GM19025 (cell line): ENCODE measurements around the gene CTBS.
A peak's percentile ranks its signal among the peaks of the same experiment; 100 is the strongest.
"Not testable (repeated sequence)": the region's sequence is repeated elsewhere in the genome, so short reads cannot be mapped to it uniquely, and the experiment has no call there.

Source experiments
- ATAC-seq: cut with Tn5 transposase; IDR thresholded peaks from one replicate; pipeline ENCODE4 v1.9.1; 2021; ENCODE audit warnings: mild to moderate bottlenecking, low read depth, moderate library complexity; ENCODE audit not compliant: unreplicated experiment

The CTBS gene

DNA sequence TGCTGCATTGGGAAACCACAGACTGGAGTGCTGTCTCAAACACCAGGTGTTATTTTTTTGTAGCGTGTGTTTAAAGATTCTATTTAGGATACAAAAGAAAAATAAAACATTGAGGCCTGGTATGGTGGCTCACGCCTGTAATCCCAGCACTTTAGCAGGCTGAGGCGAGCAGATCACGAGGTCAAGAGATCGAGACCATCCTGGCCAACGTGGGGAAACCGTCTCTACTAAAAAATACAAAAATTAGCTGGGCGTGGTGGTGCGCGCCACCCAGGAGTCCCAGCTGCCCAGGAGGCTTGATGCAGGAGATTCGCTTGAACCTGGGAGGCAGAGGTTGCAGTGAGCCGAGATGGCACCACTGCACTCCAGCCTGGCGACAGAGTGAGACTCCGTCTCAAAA is 66.4 kb downstream of the CTBS start:
- ATAC-seq = not testable (repeated sequence)

DNA sequence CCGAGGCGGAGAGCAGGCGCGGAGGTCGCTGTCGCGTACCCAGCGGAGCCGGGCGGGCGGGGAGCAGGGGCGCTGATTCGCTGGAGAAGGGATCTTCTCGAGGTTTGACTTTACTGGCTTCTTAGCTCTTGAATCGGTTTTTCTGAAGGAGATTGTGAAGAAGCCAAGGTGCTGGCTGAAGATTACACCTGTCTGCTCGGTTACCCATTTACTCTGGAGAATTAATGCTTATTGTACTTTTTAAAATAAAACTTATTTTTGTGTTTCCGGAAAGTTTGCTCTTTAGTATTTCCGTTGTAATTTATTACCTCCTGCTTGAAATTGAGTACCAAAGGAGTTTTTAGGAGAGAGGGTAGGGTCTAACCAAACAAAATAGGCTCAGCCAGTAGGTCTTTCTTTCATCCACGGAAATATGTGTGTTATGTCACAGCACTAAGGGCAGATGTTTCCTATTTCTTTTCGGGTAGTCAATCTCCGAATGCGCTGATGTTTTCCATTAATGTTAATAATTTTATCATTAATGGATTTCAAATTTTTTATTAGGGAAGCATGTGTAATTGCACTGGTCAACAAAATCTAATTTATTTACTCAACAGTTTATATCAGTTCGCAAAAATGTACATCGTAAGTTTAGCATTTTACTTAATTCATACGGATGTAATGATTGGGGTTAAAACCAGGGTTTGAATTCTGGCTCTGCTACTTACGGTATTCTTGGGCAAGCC is 67.3 kb downstream of the CTBS start:
- no peak for ATAC-seq

DNA sequence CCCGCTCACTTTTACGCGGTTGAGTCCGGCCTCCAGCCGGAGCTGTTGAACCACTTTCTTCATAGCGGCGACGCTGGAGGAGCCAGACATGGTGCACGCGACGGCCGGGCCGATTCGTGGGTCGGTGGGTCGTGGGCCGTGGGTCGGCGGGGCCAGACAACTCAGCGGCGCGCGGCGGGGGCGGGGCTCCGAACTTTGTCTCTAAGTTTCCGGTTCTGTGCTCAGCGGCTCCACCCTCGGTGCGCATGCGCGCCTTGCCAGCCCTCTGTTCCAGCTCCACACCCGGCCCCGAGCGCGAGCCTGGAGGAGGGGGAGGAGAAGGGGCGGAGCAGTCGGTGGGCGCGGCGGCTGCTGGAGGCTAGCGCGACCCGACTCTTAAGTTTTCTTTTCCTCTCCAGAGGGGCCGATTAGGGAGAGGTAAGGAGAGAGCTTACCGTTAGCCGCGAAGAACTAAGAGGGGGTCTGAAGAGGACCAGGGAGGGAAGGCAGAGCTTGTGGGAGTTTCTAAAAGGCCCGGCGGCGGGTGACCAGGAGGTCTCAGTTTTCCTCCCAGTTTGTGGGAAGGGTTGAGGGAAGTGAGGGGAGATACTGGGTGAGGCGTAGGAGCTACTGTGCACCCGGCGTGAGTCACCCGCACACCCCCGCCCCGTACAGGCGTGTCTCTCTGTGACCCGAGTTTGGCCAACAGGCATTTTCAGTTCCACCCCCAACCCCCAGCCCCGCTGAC is 68.1 kb downstream of the CTBS start, which contains the start of the genes GNG5 and SPATA1:
GNG5 (minus strand) TSS at position 580 of the 727 bp plus-strand sequence; CDS start at position 90, 490 bp downstream.
SPATA1 (plus strand) TSS at position 385 of the 727 bp plus-strand sequence. CDS start 9,974 bp downstream, outside the sequence.
- peak; percentile 75 for ATAC-seq

DNA sequence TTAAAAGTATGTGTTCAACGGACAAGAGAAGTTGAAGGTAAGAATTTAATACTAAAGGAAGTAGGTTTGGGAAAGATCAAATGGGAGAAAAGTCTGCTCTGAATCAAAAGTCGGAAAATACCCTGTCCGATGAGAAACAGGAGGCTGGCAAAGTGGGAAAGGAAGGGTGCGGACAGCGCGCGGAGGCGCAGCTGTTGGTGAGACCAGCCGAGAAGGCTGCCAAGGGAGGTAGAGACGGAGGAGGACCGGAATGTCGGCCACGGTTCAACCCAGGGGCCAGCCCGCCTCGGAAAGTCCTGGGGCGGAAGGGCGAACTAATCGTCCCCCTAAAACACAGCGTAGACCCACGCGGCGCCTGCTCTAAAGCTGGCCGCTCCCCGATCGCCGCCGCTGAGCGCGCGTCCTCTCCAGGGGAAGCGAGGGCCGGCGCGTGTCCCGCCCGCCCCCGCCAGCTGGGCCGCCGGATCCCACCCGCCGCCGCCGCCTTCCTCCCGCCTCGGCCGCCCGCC is 68.7 kb downstream of the CTBS start:
- ATAC-seq = peak; percentile 30

DNA sequence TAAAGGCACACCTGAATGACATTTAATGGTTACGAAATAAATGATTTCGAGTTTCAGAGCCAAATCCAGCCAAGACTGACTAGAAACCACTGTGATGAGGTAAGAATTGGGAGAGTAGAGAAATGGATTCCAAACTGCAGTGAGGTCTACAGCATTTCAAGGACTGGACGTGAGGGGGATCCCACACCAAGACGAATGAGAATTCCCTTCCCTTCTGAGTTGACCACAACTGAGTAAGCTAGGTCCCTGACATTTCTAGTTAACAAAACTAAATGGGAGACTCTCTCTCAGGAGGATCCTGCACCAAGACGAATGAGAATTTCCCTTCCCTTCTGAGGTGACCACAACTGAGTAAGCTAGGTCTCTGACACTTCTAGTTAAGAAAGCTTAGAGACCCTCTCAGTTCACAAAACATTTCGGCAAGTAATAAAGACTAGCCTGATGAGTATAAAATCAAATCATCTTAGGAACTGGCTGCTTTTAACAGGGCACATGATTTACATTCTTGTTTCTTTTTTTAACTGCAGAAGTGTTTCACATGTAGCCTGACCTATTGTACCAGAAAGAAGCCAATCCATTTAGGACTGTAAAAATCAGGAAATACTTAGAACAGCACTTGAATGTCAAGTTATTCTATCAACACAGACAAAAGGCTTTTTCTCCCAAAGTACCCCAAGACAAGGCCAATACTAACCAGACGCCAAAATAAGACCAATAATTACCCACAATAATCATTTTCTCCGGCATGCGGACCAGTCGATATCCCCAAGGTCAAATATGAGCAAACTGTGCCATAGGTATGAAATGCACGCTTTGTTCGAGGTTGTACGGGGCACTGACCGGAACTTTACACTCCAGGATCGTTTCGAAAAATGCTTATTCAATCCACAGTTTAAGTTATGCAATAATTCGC is 69.4 kb downstream of the CTBS start:
- ATAC-seq = no peak

DNA sequence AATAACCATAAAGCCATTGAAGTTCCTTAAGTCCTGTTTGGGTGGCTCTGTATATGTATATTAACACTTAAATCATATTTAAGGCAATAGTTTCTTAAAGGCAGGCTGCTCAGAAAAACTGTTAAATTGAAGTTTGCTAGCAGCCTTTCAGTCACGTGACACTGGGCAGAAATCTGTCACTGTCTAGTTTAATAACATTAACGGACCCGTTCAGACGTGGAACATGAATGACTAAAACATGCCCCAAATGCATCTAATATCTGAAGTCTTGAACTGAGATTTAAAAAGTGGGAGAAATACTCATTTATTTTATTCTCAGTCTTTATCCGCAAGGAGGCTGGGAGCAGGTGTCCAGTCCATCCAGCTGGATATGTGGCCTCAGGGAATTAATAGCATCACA is 71.3 kb downstream of the CTBS start:
- no peak for ATAC-seq
